SK-N-SH (cell line): ENCODE measurements around the gene GRIK3. TPM values are rescaled to one million over a fixed set of nuclear protein-coding genes. Genes with fewer than 3 reads are reported as not detected.

Source experiments
- CTCF ChIA-PET: fragments of 300-600, 350-600 bp; formaldehyde crosslinking; extraction: SDS; loops from one replicate; lab custom pipeline; 2021; lab: Yijun Ruan, JAX
- POLR2A ChIA-PET: fragments of 350-600 bp; sonication (Branson Sonifier 250); formaldehyde crosslinking; extraction: SDS; loops from one replicate; lab custom pipeline; 2020; ENCODE audit warnings: antibody characterized with exemption, inconsistent platforms; lab: Yijun Ruan, JAX
- DNase-seq: peaks from one replicate; pipeline ENCODE4 v3.0.0; 2012
- H2AFZ ChIP-seq: fragments of 200-600 bp; sonication (generic); 2 replicates; pipeline ENCODE4 v1.8.1; 2016; ENCODE audit warnings: antibody characterized with exemption, mild to moderate bottlenecking, low read depth
- H3F3A ChIP-seq: fragments of 200-600 bp; sonication (generic); replicated peaks from 2 replicates; pipeline ENCODE3; 2016; ENCODE audit warnings: antibody characterized with exemption, mild to moderate bottlenecking; ENCODE audit not compliant: insufficient read depth
- H3K27ac ChIP-seq, 2 experiments: fragments of 200-500 bp in 1 of 2; fragments of 200-600 bp in 1 of 2; sonication (Bioruptor generic) in 1 of 2; sonication (generic), shearing (Covaris generic) in 1 of 2; 2 replicates each; pipeline versions ENCODE4 v1.5.1 to v1.6.1; 2014 to 2016; ENCODE audit warnings: low read depth in 2 of 2, inconsistent platforms in 1 of 2, low read length in 1 of 2, mild to moderate bottlenecking in 1 of 2, mixed read lengths in 1 of 2
- H3K27me3 ChIP-seq: fragments of 200-600 bp; sonication (generic), shearing (Covaris generic); 2 replicates; pipeline ENCODE4 v1.6.1; 2016; ENCODE audit warnings: mixed run types; ENCODE audit not compliant: insufficient read depth
- H3K36me3 ChIP-seq, 2 experiments: fragments of 200-500 bp in 1 of 2; fragments of 200-600 bp in 1 of 2; sonication (Bioruptor generic) in 1 of 2; sonication (generic) in 1 of 2; replicated peaks in 1 of 2; 2 replicates each; pipeline versions ENCODE3 to v1.5.1; 2014 to 2016; ENCODE audit warnings: low read length in 1 of 2, mild to moderate bottlenecking in 1 of 2; ENCODE audit not compliant: insufficient read depth in 2 of 2, control insufficient read depth in 1 of 2
- H3K4me1 ChIP-seq, 2 experiments: fragments of 200-500 bp in 1 of 2; fragments of 200-600 bp in 1 of 2; sonication (Bioruptor generic) in 1 of 2; sonication (generic), shearing (Covaris generic) in 1 of 2; 2 replicates each; pipeline versions ENCODE4 v1.5.1 to v1.6.1; 2014 to 2016; ENCODE audit warnings: low read depth in 1 of 2, low read length in 1 of 2, mixed run types in 1 of 2; ENCODE audit not compliant: insufficient read depth in 2 of 2, control insufficient read depth in 1 of 2
- H3K4me2 ChIP-seq: fragments of 200-600 bp; sonication (generic), shearing (Covaris generic); 2 replicates; pipeline ENCODE4 v1.6.1; 2017; ENCODE audit warnings: mixed run types
- H3K4me3 ChIP-seq, 2 experiments: fragments of 200-500 bp in 1 of 2; fragments of 200-600 bp in 1 of 2; sonication (Bioruptor generic) in 1 of 2; sonication (generic), shearing (Covaris generic) in 1 of 2; 2 replicates each; pipeline versions ENCODE4 v1.5.1 to v1.8.1; 2014 to 2016; ENCODE audit warnings: low read depth in 2 of 2, inconsistent platforms in 1 of 2, low read length in 1 of 2, mild to moderate bottlenecking in 1 of 2, mixed read lengths in 1 of 2, moderate library complexity in 1 of 2
- H3K79me2 ChIP-seq: fragments of 200-600 bp; sonication (generic); 2 replicates; pipeline ENCODE4 v1.8.1; 2017; ENCODE audit warnings: mild to moderate bottlenecking; ENCODE audit not compliant: insufficient read depth
- H3K9ac ChIP-seq: fragments of 200-600 bp; sonication (generic); 2 replicates; pipeline ENCODE4 v1.6.1; 2017; ENCODE audit warnings: mixed run types
- H3K9me2 ChIP-seq: fragments of 200-600 bp; sonication (generic); 2 replicates; pipeline ENCODE4 v1.6.1; 2017; ENCODE audit warnings: mixed run types
- H3K9me3 ChIP-seq: fragments of 200-600 bp; sonication (generic); 2 replicates; pipeline ENCODE4 v1.6.1; 2017; ENCODE audit warnings: mixed run types, mild to moderate bottlenecking, moderate library complexity
- H4K20me1 ChIP-seq: fragments of 200-600 bp; sonication (generic); 2 replicates; pipeline ENCODE4 v1.6.1; 2017; ENCODE audit warnings: mild to moderate bottlenecking, mixed run types; ENCODE audit not compliant: insufficient read depth
- ELF1 ChIP-seq: IDR thresholded peaks from 2 replicates; pipeline ENCODE4 v1.4.0; 2012
- FOSL2 ChIP-seq: IDR thresholded peaks from 2 replicates; pipeline ENCODE4 v1.4.0; 2012; ENCODE audit warnings: low read depth, mild to moderate bottlenecking, moderate library complexity, borderline replicate concordance
- FOXM1 ChIP-seq: IDR thresholded peaks from 2 replicates; pipeline ENCODE4 v1.4.0; 2012; ENCODE audit warnings: low read depth, mild to moderate bottlenecking
- GABPA ChIP-seq: IDR thresholded peaks from 2 replicates; pipeline ENCODE4 v1.4.0; 2012; ENCODE audit warnings: low read depth, mild to moderate bottlenecking
- GATA2 ChIP-seq: sonication (generic); formaldehyde crosslinking; IDR thresholded peaks from 2 replicates; pipeline ENCODE4 v1.5.0; 2020; ENCODE audit warnings: mild to moderate bottlenecking, missing genetic modification reagents
- NFIC ChIP-seq: IDR thresholded peaks from 2 replicates; pipeline ENCODE4 v1.4.0; 2012; ENCODE audit warnings: borderline replicate concordance
- NRF1 ChIP-seq: IDR thresholded peaks from 2 replicates; pipeline ENCODE4 v1.6.1; 2012; ENCODE audit warnings: low read depth, mild to moderate bottlenecking, low read length
- RAD21 ChIP-seq: IDR thresholded peaks from 2 replicates; pipeline ENCODE4 v1.6.1; 2012; ENCODE audit warnings: mild to moderate bottlenecking, low read length
- SIN3A ChIP-seq: IDR thresholded peaks from 2 replicates; pipeline ENCODE4 v1.6.1; 2012; ENCODE audit warnings: low read depth, mild to moderate bottlenecking, low read length, moderate library complexity, borderline replicate concordance
- TAF1 ChIP-seq: IDR thresholded peaks from 2 replicates; pipeline ENCODE4 v1.6.1; 2012; ENCODE audit warnings: low read depth, mild to moderate bottlenecking, low read length, moderate library complexity, borderline replicate concordance
- TCF12 ChIP-seq: IDR thresholded peaks from 2 replicates; pipeline ENCODE4 v1.4.0; 2012
- USF1 ChIP-seq: IDR thresholded peaks from 2 replicates; pipeline ENCODE4 v1.4.0; 2012; ENCODE audit warnings: low read depth, borderline replicate concordance
- USF2 ChIP-seq: fragments of 150-350 bp; IDR thresholded peaks from 2 replicates; pipeline ENCODE4 v1.6.1; 2017; ENCODE audit warnings: antibody characterized with exemption, low read length, low read depth, borderline replicate concordance
- YY1 ChIP-seq: IDR thresholded peaks from 2 replicates; pipeline ENCODE4 v1.4.0; 2012; ENCODE audit warnings: low read depth, mild to moderate bottlenecking
- WGBS: methylation state at CpG from one replicate; pipeline ENCODE4 v1.1.6; 2017; ENCODE audit warnings: low lambda C conversion rate; 5-methylcytosine and 5-hydroxymethylcytosine counted together
- polyA plus RNA-seq, 3 experiments: library from polyadenylated mRNA; depleted of rRNA; stranded (reverse); fragments of >200 nt; gene quantifications; 2 replicates each; pipeline ENCODE4 v1.2.3, GENCODE V29; 2012
- TF ChIP-seq, protein P1 (sequence below): IDR thresholded peaks from 2 replicates; pipeline ENCODE4 v1.4.0; 2012; ENCODE audit warnings: low read depth
- TF ChIP-seq, protein P2 (sequence below): fragments of 150-350 bp; IDR thresholded peaks from 2 replicates; pipeline ENCODE4 v1.6.1; 2016; ENCODE audit warnings: mild to moderate bottlenecking, low read depth, low read length

The GRIK3 gene
- polyA plus RNA-seq, 1 of the 3 experiments (the other 2 are of a cell fraction), result not detected

- H3K27me3 ChIP-seq, result no peaks in the 10 kb centered on the region
- peaks cover 0 to 4% of the 10 kb centered on the region in 2 experiments; a peak in 1 of 4 replicates for H3K4me1 ChIP-seq
- no peaks in the 10 kb centered on the region for H3K9me2 ChIP-seq
- ChIA-PET POLR2A (no interaction called here), CTCF (interaction anchor here (0.8 to 1.3 kb wide), 6 partner anchors 9 to 454 kb away, joined by 3 to 6 read pairs (median 4); no protein-coding TSS in a partner anchor)
- 40% methylated on average over 10 of the region's 12 CpGs for WGBS
- H3K4me3 ChIP-seq, result no peak overlapping the region; a peak in 1 of 4 replicates
- no peak overlapping the region for H3K27ac ChIP-seq
- no peak overlapping the region for H3K9ac ChIP-seq
- no peaks in the 10 kb centered on the region for H3K9me3 ChIP-seq
- TF ChIP-seq, protein P1, sequence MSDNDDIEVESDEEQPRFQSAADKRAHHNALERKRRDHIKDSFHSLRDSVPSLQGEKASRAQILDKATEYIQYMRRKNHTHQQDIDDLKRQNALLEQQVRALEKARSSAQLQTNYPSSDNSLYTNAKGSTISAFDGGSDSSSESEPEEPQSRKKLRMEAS, result no peak
- DNase-seq, result peak; percentile 36
- H3K79me2 ChIP-seq, result no peaks in the 10 kb centered on the region
- no peak overlapping the region for H3K4me2 ChIP-seq
- no peak overlapping the region for H2AFZ ChIP-seq
- no peaks in the 10 kb centered on the region for H4K20me1 ChIP-seq
- no peaks in the 10 kb centered on the region for H3F3A ChIP-seq
- H3K36me3 ChIP-seq, result no peaks in the 10 kb centered on the region
Observed at GRCh38 chr1:37028981-37029617, 5.2 kb downstream of the GRIK3 start.

DNA sequence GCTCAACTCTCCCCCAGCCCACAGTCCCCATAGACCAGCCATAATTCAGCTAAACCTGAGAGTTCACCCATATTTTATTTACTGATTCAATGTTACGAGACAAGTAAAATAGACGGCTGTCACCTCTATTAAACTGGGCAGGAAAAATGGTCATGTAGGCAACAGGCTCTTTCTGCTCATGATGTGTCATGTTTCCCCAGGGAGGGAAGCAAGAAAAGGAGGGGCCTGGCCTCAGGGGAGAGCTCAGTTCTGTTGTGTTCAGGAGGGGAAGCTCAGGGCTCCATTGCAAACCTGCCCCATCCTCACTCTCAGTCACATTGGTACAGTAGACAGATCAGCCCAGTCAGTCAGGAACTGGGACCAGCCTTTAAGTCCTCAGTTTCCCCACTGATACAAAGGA is 12.8 kb downstream of the GRIK3 start:
- no peaks in the 10 kb centered on the region for H4K20me1 ChIP-seq
- no peak for DNase-seq
- no peak overlapping the region for H3K27ac ChIP-seq
- no peaks in the 10 kb centered on the region for H3K79me2 ChIP-seq
- no peaks in the 10 kb centered on the region for H3K9me2 ChIP-seq
- no peaks in the 10 kb centered on the region for H3K27me3 ChIP-seq
- ChIA-PET POLR2A (no interaction called here), CTCF (interaction anchor here (1.0 kb wide), 1 partner anchor 412 kb away, joined by 4 read pairs; no protein-coding TSS in a partner anchor)
- H3K9ac ChIP-seq, result no peak overlapping the region
- no peak overlapping the region for H2AFZ ChIP-seq
- H3K4me2 ChIP-seq, result no peak overlapping the region
- no peaks in the 10 kb centered on the region for H3F3A ChIP-seq
- H3K9me3 ChIP-seq, result no peaks in the 10 kb centered on the region
- no peaks in the 10 kb centered on the region for H3K4me1 ChIP-seq
- no peak overlapping the region for H3K4me3 ChIP-seq
- H3K36me3 ChIP-seq, result no peaks in the 10 kb centered on the region
- WGBS, result 59% methylated on average over 2 of the region's 2 CpGs
- TF ChIP-seq TAF1 (no peak), NRF1 (no peak), SIN3A (no peak), USF2 (no peak), RAD21 (no peak), GABPA (no peak), USF1 (no peak), FOSL2 (no peak), YY1 (no peak), NFIC (no peak), GATA2 (no peak), TCF12 (no peak), FOXM1 (no peak), ELF1 (no peak)
- TF ChIP-seq, protein P2, sequence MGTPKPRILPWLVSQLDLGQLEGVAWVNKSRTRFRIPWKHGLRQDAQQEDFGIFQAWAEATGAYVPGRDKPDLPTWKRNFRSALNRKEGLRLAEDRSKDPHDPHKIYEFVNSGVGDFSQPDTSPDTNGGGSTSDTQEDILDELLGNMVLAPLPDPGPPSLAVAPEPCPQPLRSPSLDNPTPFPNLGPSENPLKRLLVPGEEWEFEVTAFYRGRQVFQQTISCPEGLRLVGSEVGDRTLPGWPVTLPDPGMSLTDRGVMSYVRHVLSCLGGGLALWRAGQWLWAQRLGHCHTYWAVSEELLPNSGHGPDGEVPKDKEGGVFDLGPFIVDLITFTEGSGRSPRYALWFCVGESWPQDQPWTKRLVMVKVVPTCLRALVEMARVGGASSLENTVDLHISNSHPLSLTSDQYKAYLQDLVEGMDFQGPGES, result no peak
- TF ChIP-seq, protein P1, result no peak
